ENCODE data around the gene DIDO1. TPM values are rescaled to one million over a fixed set of nuclear protein-coding genes. Genes with fewer than 3 reads are reported as not detected.

The DIDO1 gene
- total RNA-seq, 3 donors from 2014 or later: 59.8 to 83.1 (median 64.9) TPM

DNA sequence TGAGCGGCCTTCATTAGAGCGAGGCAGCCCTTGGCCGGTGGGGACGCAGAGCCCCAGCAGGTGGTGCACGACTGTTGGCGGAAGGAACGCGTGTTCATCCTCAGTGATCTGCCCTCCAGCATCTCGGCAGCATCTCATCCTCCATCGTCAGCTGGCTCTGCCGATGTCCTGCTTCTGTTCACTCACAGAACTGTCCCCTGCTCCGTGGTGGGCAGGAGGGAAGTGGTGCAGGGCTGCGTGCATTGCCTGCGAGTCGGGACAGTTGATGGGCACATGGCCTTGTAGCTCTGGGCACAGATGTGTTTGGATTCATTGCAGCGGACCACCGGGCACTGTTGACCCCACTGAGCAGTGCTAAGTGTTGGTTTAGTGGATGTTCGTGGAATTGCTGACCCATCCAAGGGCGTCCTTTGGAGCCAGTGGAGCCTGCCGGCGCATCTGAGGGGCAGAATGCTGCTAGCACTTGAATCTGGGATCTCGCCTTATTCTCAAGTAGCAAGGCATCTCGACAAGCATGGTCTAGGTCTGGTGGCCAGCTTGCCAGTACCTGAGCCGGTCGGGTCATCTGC is 19.6 kb upstream of the DIDO1 start:
- Histone ChIP-seq H3K27ac (no peak overlapping the region), H3K27me3 (no peaks in the 10 kb centered on the region), H3K9me3 (no peaks in the 10 kb centered on the region), H3K4me1 (no peaks in the 10 kb centered on the region), H3K4me3 (no peak overlapping the region), H3K36me3 (no peaks in the 10 kb centered on the region)
- intact Hi-C loops (cut with DNase I; ENCODE audit: low total_unique reads): no loop called here
- no peak for DNase-seq (ENCODE audit: low spot score in 2 of 2)
- TF ChIP-seq, protein P1, sequence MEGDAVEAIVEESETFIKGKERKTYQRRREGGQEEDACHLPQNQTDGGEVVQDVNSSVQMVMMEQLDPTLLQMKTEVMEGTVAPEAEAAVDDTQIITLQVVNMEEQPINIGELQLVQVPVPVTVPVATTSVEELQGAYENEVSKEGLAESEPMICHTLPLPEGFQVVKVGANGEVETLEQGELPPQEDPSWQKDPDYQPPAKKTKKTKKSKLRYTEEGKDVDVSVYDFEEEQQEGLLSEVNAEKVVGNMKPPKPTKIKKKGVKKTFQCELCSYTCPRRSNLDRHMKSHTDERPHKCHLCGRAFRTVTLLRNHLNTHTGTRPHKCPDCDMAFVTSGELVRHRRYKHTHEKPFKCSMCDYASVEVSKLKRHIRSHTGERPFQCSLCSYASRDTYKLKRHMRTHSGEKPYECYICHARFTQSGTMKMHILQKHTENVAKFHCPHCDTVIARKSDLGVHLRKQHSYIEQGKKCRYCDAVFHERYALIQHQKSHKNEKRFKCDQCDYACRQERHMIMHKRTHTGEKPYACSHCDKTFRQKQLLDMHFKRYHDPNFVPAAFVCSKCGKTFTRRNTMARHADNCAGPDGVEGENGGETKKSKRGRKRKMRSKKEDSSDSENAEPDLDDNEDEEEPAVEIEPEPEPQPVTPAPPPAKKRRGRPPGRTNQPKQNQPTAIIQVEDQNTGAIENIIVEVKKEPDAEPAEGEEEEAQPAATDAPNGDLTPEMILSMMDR (IDR thresholded peaks at IDR 0.05): no peak
- TF ChIP-seq POLR2AphosphoS5 (IDR thresholded peaks at IDR 0.05): no peak
- no peak for TF ChIP-seq POLR2A (IDR thresholded peaks at IDR 0.05)

DNA sequence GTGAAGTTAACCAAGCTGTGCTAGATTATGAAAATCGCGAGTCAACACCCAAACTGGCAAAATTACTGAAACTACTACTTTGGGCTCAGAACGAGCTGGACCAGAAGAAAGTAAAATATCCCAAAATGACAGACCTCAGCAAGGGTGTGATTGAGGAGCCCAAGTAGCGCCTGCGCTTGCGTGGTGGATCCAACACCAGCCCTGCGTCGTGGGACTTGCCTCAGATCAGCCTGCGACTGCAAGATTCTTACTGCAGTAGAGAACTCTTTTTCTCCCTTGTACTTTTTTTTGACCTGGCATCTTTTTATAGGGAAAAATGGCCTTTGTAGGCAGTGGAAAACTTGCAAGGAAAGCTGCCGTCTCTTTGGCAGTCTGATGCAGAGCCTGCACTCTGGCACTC is 18.4 kb upstream of the DIDO1 start:
- no peak for DNase-seq (ENCODE audit: low spot score in 2 of 2)
- intact Hi-C loops (cut with DNase I; ENCODE audit: low total_unique reads): no loop called here
- H3K27me3 ChIP-seq: no peaks in the 10 kb centered on the region
- no peak overlapping the region for H3K27ac ChIP-seq
- no peak overlapping the region for H3K4me3 ChIP-seq
- H3K4me1 ChIP-seq: no peaks in the 10 kb centered on the region
- H3K9me3 ChIP-seq: no peaks in the 10 kb centered on the region
- no peaks in the 10 kb centered on the region for H3K36me3 ChIP-seq
- TF ChIP-seq, protein P1 (IDR thresholded peaks at IDR 0.05): no peak
- no peak for TF ChIP-seq POLR2A (IDR thresholded peaks at IDR 0.05)
- TF ChIP-seq POLR2AphosphoS5 (IDR thresholded peaks at IDR 0.05): no peak

DNA sequence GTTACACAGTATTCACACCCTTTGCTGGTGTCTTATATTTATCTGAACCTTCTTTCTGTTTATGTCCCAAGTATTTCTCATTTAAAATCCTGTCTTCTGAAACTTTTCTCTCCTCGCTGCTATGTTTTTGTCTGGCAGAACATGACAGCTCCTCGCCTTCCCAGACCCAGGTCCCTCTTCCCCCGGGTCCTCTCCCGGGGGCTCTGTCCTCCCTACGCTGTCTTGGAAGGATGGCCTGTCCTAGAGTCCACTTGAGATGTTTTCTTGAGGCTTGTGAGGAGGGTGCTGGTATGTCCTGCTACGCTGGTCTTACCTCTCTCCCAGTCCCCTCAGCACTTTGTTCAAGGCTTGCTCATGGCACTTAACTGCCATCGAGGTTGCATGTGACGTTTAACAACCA is 17.9 kb upstream of the DIDO1 start:
- no peak for DNase-seq (ENCODE audit: low spot score in 2 of 2)
- no peaks in the 10 kb centered on the region for H3K9me3 ChIP-seq
- peaks cover 0 to 5% of the 10 kb centered on the region in 2 donors for H3K4me1 ChIP-seq
- no peaks in the 10 kb centered on the region for H3K36me3 ChIP-seq
- TF ChIP-seq POLR2A (IDR thresholded peaks at IDR 0.05): no peak
- intact Hi-C loops (cut with DNase I; ENCODE audit: low total_unique reads): no loop called here
- H3K27me3 ChIP-seq: no peaks in the 10 kb centered on the region
- H3K4me3 ChIP-seq: no peak overlapping the region
- no peak overlapping the region for H3K27ac ChIP-seq

DNA sequence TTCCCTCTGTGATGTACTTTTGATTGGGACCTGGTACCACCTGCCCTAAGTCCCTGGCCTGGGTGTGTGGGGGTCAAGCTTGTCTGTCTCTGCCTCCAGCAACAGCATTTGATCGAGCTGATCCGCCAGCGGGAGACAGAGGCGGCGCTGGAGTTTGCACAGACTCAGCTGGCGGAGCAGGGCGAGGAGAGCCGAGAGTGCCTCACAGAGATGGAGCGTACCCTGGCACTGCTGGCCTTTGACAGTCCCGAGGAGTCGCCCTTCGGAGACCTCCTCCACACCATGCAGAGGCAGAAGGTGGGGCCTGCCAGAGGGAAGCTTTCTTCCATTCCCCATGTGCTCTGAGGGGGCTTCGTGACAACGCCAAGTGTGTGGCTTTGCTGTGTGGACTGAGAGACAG is 17.1 kb upstream of the DIDO1 start:
- Histone ChIP-seq H3K27me3 (no peaks in the 10 kb centered on the region), H3K4me1 (peaks cover 0 to 7% of the 10 kb centered on the region in 2 donors), H3K27ac (no peak overlapping the region), H3K9me3 (no peaks in the 10 kb centered on the region), H3K4me3 (no peak overlapping the region), H3K36me3 (no peaks in the 10 kb centered on the region)
- intact Hi-C loops (cut with DNase I; ENCODE audit: low total_unique reads): no loop called here
- no peak for DNase-seq (ENCODE audit: low spot score in 2 of 2)
- TF ChIP-seq POLR2A (IDR thresholded peaks at IDR 0.05) (no peak), POLR2AphosphoS5 (IDR thresholded peaks at IDR 0.05) (no peak)
- TF ChIP-seq, protein P1 (IDR thresholded peaks at IDR 0.05): no peak

DNA sequence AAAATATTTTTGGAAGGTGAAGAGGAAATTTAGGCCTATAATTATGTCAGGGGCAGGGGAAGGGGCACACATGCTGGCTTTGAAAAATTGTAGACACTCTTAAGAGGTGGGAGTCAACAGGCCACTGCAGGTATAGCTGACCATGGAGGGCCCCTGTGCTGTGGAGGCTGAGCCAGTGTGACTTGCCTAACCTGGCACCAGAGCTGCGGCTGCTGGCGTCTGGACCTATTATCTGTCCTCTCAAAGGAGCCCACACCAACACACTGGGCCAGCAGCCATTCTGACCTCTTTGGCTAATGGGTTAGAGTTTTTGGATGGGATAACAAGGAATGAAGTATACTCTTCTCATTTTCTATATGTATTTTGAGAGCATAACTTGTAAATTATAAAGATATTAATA is 16.2 kb upstream of the DIDO1 start:
- H3K27me3 ChIP-seq: no peaks in the 10 kb centered on the region
- TF ChIP-seq, protein P1 (IDR thresholded peaks at IDR 0.05): no peak
- no peak for TF ChIP-seq POLR2A (IDR thresholded peaks at IDR 0.05)
- TF ChIP-seq POLR2AphosphoS5 (IDR thresholded peaks at IDR 0.05): no peak
- no peak for DNase-seq (ENCODE audit: low spot score in 2 of 2)
- H3K4me1 ChIP-seq: peaks cover 0 to 7% of the 10 kb centered on the region in 2 donors
- no peaks in the 10 kb centered on the region for H3K9me3 ChIP-seq
- no peak overlapping the region for H3K4me3 ChIP-seq
- no peak overlapping the region for H3K27ac ChIP-seq
- no peaks in the 10 kb centered on the region for H3K36me3 ChIP-seq
- intact Hi-C loops (cut with DNase I; ENCODE audit: low total_unique reads): no loop called here

DNA sequence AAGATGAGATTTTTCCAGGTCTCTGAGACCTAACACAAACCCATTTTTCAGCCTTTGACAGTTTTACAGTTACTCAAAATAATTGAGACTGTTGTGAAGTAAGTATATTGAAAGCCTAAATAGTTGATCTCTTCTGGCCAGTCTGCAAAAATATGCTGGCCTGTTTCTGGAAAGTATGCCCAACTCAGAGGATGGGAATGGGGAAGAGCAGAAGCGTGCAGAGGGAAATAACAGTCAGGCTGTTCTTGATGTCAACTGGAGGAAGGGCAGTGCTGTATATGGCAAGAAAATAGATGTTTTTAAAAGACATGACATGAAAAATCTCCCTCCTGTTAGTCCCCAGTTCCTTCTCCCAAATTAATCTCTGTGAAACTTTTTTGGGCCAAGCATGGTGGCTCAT is 15.5 kb upstream of the DIDO1 start:
- no peak for DNase-seq (ENCODE audit: low spot score in 2 of 2)
- no peaks in the 10 kb centered on the region for H3K36me3 ChIP-seq
- no peak for TF ChIP-seq POLR2A (IDR thresholded peaks at IDR 0.05)
- no peak for TF ChIP-seq POLR2AphosphoS5 (IDR thresholded peaks at IDR 0.05)
- TF ChIP-seq, protein P1 (IDR thresholded peaks at IDR 0.05): no peak
- peaks cover 0 to 7% of the 10 kb centered on the region in 2 donors for H3K4me1 ChIP-seq
- no peak overlapping the region for H3K27ac ChIP-seq
- intact Hi-C loops (cut with DNase I; ENCODE audit: low total_unique reads): no loop called here
- H3K4me3 ChIP-seq: no peak overlapping the region
- no peaks in the 10 kb centered on the region for H3K27me3 ChIP-seq
- H3K9me3 ChIP-seq: no peaks in the 10 kb centered on the region
